NCI-H2196 (cell line): ENCODE measurements around the gene GLIS1.

Experiments
- DNase-seq: peaks from one replicate; lab custom pipeline; 2025; ENCODE audit not compliant: unreplicated experiment; lab: John Stamatoyannopoulos, UW

GLIS1 gene

DNA sequence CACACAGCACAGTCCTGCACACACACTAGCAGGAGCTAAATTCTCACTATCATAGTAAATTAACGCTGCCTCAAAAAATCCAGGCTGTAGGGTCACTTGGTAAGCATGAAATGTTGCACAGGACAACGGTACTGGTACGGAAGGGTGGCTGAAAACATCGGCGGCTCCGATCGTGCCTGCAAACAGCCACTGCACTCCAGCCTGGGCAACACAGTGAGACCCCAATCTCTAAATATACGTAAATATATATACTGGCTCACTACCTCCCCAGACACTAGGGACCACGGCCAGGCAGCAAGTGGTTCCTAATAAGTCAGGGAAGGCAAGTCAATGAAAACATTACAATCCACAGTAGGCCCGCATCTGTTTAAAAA lies 44.3 kb downstream of the GLIS1 start:
- no peak for DNase-seq

GRCh38 chr1:53693773-53694717 lies 44.9 kb downstream of the GLIS1 start:
- DNase-seq: no peak

GRCh38 chr1:53693339-53693738 lies 45.6 kb downstream of the GLIS1 start:
- DNase-seq: no peak

GRCh38 chr1:53691326-53691725 lies 47.6 kb downstream of the GLIS1 start:
- no peak for DNase-seq

DNA sequence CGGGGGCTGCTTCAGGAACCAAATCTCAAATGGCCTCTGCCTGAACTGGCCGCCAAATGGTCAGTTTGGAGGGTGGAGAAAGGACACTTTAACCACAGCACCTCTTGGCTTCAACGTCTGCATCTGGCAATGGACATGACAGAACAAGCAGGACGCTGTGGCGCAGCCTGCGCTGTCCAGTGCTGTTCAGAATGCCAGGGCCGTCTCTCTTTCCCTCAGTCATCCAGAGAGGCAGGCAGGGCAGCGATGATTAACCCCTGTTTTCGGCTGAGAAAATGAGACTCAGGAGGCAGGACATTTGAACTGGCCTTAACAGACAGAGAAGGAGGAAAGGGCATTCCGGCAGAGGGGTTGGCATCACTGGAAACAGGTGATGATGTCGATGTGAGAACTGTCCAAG lies 48.6 kb downstream of the GLIS1 start:
- DNase-seq: no peak

DNA sequence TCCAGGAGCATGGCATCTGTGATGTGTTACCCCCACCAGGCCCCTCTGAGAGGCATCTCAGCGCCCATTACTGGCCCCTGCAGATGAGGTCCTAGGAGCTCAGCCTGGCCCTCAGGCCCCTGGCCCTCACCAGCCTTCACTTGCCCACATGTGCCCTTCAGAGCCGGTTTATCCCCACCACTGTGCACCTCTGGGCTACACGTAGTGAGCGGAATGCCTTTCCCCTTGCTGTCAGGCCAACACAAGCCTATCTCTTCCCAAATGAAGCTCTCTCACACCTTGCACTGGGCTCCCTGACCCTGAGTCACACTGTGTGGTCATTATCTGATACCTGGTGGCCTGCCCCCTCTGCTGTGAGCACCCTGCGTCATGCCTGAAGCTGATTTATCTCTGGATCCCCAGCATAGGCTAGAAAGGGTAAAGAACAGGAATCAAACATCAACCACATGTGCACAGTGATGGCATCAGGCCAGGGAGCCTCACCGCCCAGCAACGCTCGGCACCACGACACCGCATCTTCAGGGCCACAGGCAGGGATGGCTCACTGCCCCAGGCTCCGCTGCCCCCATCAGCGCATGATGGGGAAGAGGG lies 49.1 kb downstream of the GLIS1 start:
- no peak for DNase-seq

GRCh38 chr1:53689223-53689622 lies 49.7 kb downstream of the GLIS1 start:
- DNase-seq: no peak

DNA sequence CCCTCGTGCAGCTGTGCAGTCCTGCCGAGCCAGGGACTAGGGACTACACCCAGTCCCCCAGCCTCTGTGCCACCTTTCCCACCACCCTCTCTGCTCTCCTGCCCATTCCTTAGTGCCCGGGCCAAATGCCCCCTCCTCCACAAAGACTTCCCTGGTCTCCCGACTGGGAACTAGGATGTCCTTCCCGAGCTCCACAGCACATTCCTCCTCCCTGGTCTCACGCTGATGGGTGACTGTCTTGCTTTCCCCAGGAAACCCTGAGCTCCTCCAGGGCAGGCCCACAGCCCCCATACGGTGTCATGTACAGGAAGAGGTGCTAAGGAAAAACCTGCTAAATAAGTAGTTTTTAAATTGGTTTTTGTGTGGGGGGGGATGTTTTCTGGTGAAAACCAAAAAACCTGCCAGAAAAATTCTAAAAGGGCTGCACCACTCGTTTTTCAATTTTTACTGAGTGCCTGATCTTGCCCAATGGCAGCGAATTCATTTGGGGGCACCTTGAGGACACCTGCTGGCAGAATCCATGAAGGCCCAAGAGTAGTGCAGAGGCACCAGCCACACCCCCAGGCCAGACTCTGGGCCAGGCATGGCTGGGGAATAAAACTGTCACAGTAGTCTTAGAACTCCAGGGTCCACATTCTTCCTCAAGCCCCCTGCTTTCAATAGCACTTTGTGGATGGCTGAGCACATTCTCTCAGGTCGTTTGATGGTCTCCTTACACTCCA lies 50.4 kb downstream of the GLIS1 start:
- no peak for DNase-seq

GRCh38 chr1:53687901-53688300 lies 51.1 kb downstream of the GLIS1 start:
- DNase-seq: no peak

GRCh38 chr1:53687426-53687825 lies 51.5 kb downstream of the GLIS1 start:
- DNase-seq: no peak

GRCh38 chr1:53686965-53687267 lies 52.0 kb downstream of the GLIS1 start:
- DNase-seq: no peak

- no peak for DNase-seq
These were observed 52.6 kb downstream of the GLIS1 start for GRCh38 chr1:53686091-53686964.

GRCh38 chr1:53685272-53686051 lies 53.5 kb downstream of the GLIS1 start:
- DNase-seq: no peak

GRCh38 chr1:53684741-53685140 lies 54.2 kb downstream of the GLIS1 start:
- DNase-seq: no peak

GRCh38 chr1:53683986-53684740 lies 54.8 kb downstream of the GLIS1 start:
- DNase-seq: no peak

GRCh38 chr1:53682881-53683280 lies 56.1 kb downstream of the GLIS1 start:
- DNase-seq: no peak

DNA sequence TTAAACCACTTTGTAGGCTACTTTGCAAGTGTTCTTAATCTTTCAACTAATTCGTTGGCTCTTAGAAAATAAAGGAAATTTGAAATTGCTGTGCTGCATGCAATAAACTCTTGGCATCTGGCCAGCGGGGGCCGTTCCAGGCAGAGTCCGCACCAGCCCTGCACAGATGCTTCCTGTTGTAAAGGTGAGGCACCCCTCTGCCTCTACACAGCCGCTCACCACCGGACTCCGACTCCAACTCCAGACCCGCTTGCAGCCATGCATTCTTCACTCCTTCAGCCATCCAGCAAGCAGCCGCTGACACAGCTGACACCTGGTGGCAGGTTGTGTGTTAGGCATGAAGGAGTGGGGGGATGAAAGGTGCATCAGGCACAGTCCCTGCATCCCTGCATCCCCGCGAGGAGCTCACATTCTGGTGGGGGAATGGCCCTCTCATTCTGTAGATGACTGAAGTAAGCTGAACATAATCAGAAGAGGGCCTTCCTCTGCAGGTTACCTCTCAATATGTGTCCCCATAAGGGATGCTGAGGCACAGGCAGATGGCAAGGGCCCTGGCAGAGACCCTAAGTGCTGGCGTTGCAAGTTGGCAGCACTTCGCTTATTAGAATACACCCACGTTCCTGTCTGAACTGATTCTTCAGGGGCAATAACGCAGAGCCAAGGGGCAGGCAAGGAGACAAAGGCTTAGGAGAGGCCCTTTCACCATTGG lies 56.8 kb downstream of the GLIS1 start:
- DNase-seq: peak; percentile 52

- no peak for DNase-seq
These were observed 57.5 kb downstream of the GLIS1 start for GRCh38 chr1:53681351-53681976.

DNA sequence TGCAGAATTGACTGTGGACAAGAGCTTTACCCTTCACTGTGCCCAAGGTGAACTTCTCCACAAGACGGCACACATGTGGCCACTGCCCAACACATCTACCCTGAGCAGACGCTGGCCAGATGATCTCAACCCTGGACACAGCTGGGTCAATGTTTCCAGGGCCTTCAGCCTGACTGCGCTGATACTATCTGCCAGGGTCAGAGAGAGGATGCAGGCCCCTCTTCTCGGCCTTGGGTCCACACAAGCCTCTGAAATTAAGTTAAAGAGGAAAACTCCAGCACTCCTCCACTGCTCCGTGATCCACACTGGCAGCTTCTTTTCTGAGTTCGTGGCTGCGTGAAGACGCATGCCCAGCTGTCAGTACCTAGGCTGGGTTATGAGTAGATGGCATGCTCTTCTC lies 58.1 kb downstream of the GLIS1 start:
- no peak for DNase-seq
